Liver (tissue), 3 donors: ENCODE measurements around the gene GCDH.
"Not testable (repeated sequence)": the region's sequence is repeated elsewhere in the genome, so short reads cannot be mapped to it uniquely, and the experiment has no call there.

Experiments
- CTCF ChIP-seq: fragments of 150-350 bp; IDR thresholded peaks from 2 replicates; pipeline ENCODE4 v1.5.1; 2017; ENCODE audit warnings: improper control_type of control experiment, low read depth, low read length; ENCODE audit not compliant: missing input control
- EGR1 ChIP-seq, 2 donors: IDR thresholded peaks; 2 replicates each; pipeline ENCODE4 v1.6.1; 2016 to 2018; ENCODE audit warnings: antibody characterized with exemption in 2 of 2, low read depth in 2 of 2
- GABPA ChIP-seq, 2 donors: IDR thresholded peaks in 1 of 2; conservative IDR thresholded peaks in 1 of 2; 2 replicates each; pipeline ENCODE4 v1.6.1; 2016; ENCODE audit warnings: antibody characterized with exemption in 2 of 2, mild to moderate bottlenecking in 1 of 2, moderate library complexity in 1 of 2
- SP1 ChIP-seq: IDR thresholded peaks from 2 replicates; pipeline ENCODE4 v1.6.1; 2018; ENCODE audit warnings: antibody characterized with exemption, mild to moderate bottlenecking
- YY1 ChIP-seq: IDR thresholded peaks from 2 replicates; pipeline ENCODE4 v1.6.1; 2016; ENCODE audit warnings: antibody characterized with exemption, mild to moderate bottlenecking
- donor health status: healthy.
- donor health status: healthy.

- TF ChIP-seq CTCF; EGR1 (IDR thresholded peaks at IDR 0.05; ENCODE audit: low read depth in 2 of 2); YY1; SP1; GABPA (IDR thresholded peaks at IDR 0.05 in 1 of 2, conservative IDR thresholded peaks at IDR 0.05 in 1 of 2): not testable (repeated sequence)
Observed at GRCh38 chr19:12846613-12847012, 44.3 kb upstream of the GCDH start.
